HAP-1 (cell line): Measurements from ENCODE around the gene OLFML1.

Experiments
- DNase-seq, 2 experiments: peaks; one replicate each; pipeline ENCODE4 v3.0.0-alpha.2; 2016 to 2020; ENCODE audit warnings: low spot score in 2 of 2
- H3K27me3 ChIP-seq: fragments of 250-450 bp; sonication (Bioruptor Pico); 2 replicates; pipeline ENCODE4 v1.5.1; 2020; ENCODE audit warnings: low read depth, mild to moderate bottlenecking, moderate library complexity
- H3K36me3 ChIP-seq: fragments of 250-450 bp; sonication (Bioruptor Pico); replicated peaks from 2 replicates; pipeline ENCODE4 v1.5.1; 2020; ENCODE audit warnings: mild to moderate bottlenecking
- H3K4me1 ChIP-seq: fragments of 250-450 bp; sonication (Bioruptor Pico); 2 replicates; pipeline ENCODE4 v1.5.1; 2020; ENCODE audit warnings: mild to moderate bottlenecking
- H3K4me3 ChIP-seq: fragments of 250-450 bp; sonication (Bioruptor Pico); 2 replicates; pipeline ENCODE4 v1.5.1; 2020; ENCODE audit warnings: mild to moderate bottlenecking, moderate library complexity
- H3K9me3 ChIP-seq: fragments of 250-450 bp; sonication (Bioruptor Pico); 2 replicates; pipeline ENCODE4 v1.5.1; 2020; ENCODE audit warnings: mild to moderate bottlenecking, moderate library complexity
- in situ Hi-C: fragments of 300-500 bp; cut with MboI; formaldehyde crosslinking; loops from 3 replicates; pipeline ENCODE4 v1.14.3; 2020; ENCODE audit warnings: low sequenced_read_pairs, inconsistent platforms, mixed read lengths

Gene OLFML1

DNA sequence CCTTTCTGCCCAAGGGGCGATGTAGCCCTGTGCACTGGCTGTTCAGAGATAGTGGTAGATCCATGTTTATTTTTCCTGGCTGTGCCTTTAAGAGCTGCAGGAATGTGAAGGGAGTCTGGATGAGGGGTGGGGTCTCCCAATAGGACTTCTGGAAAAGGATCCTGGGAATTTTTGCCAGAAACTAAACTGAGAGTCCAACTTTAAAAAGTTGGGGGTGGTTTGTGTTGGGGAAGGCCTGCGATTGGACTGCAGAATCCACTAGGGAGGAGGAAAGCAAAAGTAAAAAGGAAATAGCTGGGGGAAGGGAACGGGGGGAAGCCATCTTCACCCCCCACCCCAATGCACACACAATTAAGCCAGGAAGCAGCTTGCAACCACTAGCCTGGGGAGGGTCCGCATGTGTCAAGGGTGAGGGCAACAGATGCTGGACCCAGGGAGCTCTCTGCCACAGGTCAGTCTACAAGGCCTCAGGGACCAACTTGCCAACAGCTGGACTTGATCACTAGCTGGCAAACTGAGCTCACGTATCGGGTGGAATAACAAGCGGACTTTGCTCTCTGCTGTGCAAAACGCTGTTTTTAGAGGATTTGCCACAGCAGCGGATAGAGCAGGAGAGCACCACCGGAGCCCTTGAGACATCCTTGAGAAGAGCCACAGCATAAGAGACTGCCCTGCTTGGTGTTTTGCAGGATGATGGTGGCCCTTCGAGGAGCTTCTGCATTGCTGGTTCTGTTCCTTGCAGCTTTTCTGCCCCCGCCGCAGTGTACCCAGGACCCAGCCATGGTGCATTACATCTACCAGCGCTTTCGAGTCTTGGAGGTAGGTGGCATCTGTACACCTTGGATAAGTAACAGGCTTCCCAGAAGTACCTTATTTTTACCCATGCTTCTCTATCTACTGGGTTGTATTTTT, at the start of gene OLFML1:
TSS of gene OLFML1 (plus strand) at position 321 of the 912 bp plus-strand sequence. CDS start at position 691, 370 bp downstream.
- peaks cover 10% of the 10 kb centered on the region for H3K4me1 ChIP-seq
- H3K36me3 ChIP-seq = no peaks in the 10 kb centered on the region
- H3K9me3 ChIP-seq = no peaks in the 10 kb centered on the region
- in situ Hi-C loops = no loop called here
- no peaks in the 10 kb centered on the region for H3K27me3 ChIP-seq
- no peak within 1 kb of the TSS for H3K4me3 ChIP-seq
- DNase-seq = no peak

DNA sequence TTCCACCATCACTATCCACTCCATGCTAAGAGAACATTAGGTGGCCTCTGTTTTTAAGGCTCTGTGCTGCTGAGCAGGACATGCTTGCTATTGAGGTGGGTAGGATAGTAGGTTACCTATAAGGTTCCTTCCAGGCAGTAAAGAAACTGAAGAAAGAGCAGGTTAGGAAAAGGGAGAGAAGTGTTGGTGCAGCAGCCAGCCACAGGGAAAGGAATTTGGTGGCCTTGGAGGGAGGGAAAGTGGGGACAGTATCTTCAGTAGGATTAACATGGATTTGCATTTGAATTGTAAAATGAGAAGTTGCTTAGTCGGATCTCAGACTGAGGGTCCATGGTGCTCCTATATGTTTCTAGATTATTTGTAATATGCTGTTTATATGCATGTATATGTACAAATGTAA, 49.2 kb upstream of the OLFML1 start:
- in situ Hi-C loops = loop anchor here (25.0 kb wide), 1 partner anchor 299 kb away; no protein-coding TSS in a partner anchor
- Histone ChIP-seq H3K36me3 (no peaks in the 10 kb centered on the region), H3K9me3 (no peaks in the 10 kb centered on the region), H3K4me1 (no peaks in the 10 kb centered on the region; the same call in 1 of the 2 replicates), H3K4me3 (no peak overlapping the region), H3K27me3 (no peaks in the 10 kb centered on the region)
- peak in 1 of 2 experiments; percentile 45 for DNase-seq

DNA sequence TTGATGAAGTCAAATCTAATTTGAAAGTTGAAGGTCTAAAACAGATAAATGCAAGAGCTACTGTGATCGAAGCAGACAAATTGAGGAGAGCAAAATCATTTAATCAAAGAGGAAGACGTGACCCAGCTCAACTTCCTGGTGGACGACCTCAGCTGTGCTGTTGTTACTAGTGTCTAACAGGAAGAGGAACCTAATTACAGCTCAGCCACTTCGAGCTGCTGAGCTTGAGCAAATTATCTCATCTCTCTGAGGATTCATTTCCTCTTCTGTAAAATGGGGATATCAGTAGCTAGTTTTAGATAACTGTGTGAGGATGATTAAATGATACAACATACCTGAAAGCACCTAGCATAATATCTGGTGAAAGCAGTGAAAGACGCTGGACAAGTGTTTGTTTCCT, 48.6 kb upstream of the OLFML1 start:
- no peak for DNase-seq
- no peaks in the 10 kb centered on the region for H3K27me3 ChIP-seq
- no peaks in the 10 kb centered on the region for H3K9me3 ChIP-seq
- in situ Hi-C loops = loop anchor here (25.0 kb wide), 1 partner anchor 299 kb away; no protein-coding TSS in a partner anchor
- H3K4me3 ChIP-seq = no peak overlapping the region
- H3K4me1 ChIP-seq = no peaks in the 10 kb centered on the region; the same call in 1 of the 2 replicates
- H3K36me3 ChIP-seq = no peaks in the 10 kb centered on the region

DNA sequence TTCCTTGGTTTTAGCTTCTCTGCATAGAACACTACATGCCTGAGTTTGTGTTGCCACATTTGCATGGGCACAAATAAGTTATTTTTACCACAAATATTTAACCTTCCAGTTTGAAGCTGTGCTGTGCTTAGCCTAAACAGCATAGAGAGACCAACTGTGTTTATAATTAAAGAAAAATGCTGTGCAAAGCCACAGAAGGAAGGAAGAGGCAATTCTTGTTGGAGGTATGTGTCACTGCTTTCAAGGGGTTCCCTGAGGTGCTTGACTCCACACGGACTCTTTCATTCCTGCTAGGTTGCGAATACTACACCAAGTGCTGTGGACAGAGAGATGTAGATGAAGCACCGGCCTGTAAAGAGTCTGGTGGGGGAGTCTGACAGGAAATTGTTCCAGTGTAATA, 47.6 kb upstream of the OLFML1 start:
- Histone ChIP-seq H3K36me3 (no peaks in the 10 kb centered on the region), H3K4me1 (no peaks in the 10 kb centered on the region; the same call in 1 of the 2 replicates), H3K4me3 (no peak overlapping the region), H3K27me3 (no peaks in the 10 kb centered on the region), H3K9me3 (no peaks in the 10 kb centered on the region)
- in situ Hi-C loops = loop anchor here (25.0 kb wide), 1 partner anchor 300 kb away; no protein-coding TSS in a partner anchor
- no peak for DNase-seq

DNA sequence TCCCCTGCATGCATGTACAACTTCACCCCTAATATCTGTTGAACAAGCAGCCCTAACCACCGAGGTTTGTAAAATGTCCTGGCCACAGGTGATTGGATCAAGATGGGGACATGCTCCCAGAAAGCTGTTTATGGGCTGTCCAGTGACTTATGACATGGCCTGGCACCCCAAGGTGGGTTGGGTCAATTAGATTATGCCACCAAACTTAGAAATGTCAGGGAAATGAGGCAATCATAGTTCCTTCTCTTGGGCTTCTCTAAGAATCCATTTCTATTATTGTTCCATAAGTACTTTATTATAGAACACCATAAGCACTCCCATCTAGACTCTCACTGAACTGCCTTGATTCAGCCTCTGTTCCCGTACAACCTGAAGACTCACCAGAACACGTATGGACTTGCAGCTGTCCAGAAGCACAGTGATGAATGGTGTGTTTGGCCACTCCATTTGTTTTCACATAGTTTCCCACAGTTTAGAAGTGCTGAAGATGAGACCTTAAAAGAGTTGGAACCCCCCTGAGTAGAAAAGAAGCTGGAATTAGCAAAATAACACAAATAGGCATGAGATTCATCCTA, 45.5 kb upstream of the OLFML1 start:
- H3K36me3 ChIP-seq = no peaks in the 10 kb centered on the region
- DNase-seq = no peak
- H3K4me1 ChIP-seq = no peaks in the 10 kb centered on the region; the same call in 1 of the 2 replicates
- no peaks in the 10 kb centered on the region for H3K9me3 ChIP-seq
- no peak overlapping the region for H3K4me3 ChIP-seq
- in situ Hi-C loops = loop anchor here (25.0 kb wide), 1 partner anchor 303 kb away; no protein-coding TSS in a partner anchor
- no peaks in the 10 kb centered on the region for H3K27me3 ChIP-seq

DNA sequence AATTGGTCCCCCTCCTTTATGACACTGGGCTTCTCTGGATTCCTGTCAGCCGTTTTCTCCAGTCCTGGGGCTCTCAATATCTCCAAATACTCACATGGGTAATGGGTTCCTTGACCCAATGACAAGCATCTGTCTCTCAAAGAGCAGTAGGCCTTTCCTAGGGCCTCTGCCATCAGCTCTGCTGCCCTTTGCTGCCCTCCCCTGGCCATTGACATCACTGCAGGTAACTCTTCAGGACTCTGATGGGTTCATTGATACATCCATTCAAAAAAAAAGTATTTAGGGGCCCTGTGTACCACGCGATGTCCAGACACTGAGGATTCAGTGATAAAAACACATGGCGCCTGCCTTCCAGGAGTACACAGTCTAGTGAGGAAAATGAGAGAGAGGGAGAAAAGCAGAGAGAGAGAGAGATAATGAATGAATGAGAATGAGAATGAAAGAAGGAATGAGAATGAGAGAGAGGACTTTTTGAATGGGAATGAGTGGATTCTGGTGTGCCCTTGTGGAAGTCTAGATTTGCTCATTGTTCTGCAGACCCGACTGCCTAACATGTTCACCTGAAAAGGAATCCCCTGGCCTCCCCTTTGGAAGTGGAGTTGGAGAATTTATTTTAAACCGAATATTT, 42.6 kb upstream of the OLFML1 start:
- H3K27me3 ChIP-seq = no peaks in the 10 kb centered on the region
- H3K9me3 ChIP-seq = no peaks in the 10 kb centered on the region
- in situ Hi-C loops = loop anchor here (25.0 kb wide), 1 partner anchor 305 kb away; no protein-coding TSS in a partner anchor
- DNase-seq = peak; percentile 62 to 89
- H3K36me3 ChIP-seq = no peaks in the 10 kb centered on the region
- no peak overlapping the region for H3K4me3 ChIP-seq
- no peaks in the 10 kb centered on the region for H3K4me1 ChIP-seq

DNA sequence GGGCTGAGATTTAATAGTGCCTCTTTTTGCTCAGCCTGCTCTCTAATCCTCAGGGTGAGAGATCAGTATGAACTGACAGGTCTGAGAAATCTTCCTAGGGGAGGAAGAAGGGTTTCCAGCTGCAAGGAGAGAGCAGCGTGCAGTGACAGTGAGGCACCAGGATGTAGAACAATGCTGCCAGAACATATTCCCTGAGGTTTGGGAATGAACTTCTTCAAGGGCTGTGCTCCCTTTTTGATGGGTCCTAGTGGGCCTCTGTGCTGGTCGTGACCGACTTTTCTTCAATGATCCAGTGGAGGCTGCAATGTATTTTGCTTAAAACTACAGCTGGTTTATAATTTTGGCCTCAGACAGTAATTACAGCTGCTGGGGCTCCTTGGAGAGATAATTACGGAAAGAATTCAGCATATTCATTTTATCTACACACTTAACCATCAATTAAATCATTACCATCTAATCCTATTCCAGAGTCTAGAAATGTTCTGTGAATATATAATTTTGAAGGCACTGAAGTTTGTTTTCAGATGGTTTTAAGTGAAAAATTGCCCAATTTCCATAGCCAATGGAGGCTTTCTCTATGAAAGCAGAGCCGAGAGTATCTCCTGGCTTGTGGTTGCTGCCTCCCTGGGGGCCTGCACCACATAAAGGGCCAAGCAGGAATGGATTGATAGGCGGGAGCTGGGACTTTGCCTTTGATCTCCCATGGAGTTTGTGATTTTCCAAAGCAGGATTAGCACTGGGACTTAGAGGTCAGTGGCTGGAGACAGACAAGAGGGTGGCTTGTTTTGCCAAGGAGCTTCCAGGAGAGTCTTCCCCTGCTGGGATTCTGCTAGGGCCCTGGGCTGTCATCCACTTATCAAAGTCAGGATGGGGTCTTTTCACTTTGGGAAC, 41.0 kb upstream of the OLFML1 start:
- Histone ChIP-seq H3K4me1 (no peaks in the 10 kb centered on the region), H3K27me3 (no peaks in the 10 kb centered on the region), H3K9me3 (no peaks in the 10 kb centered on the region), H3K36me3 (no peaks in the 10 kb centered on the region), H3K4me3 (no peak overlapping the region)
- DNase-seq = peak in 1 of 2 experiments; percentile 34
- in situ Hi-C loops = loop anchor here (25.0 kb wide), 1 partner anchor 307 kb away; no protein-coding TSS in a partner anchor

DNA sequence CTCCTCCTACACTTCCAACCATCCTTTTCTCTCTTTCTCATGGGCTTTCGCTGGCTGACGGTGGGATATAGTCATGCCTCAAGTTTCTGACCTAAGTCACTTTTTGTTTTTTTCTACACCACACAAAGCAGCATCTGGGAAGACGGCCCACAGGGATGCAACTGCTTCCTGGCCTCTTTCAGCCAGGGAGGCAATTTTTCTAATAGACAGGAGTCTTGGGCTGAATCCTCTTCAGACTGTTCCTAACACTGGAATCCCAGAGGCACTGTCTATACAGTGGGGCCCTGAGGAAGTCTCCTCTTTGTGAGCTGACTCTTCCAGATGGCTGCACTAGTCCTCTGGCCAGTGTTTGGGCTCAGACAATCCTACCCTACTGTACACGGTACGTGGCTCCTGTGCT, 39.7 kb upstream of the OLFML1 start:
- in situ Hi-C loops = loop anchor here (25.0 kb wide), 1 partner anchor 308 kb away; no protein-coding TSS in a partner anchor
- H3K4me1 ChIP-seq = peaks cover 2% of the 10 kb centered on the region
- H3K27me3 ChIP-seq = no peaks in the 10 kb centered on the region

DNA sequence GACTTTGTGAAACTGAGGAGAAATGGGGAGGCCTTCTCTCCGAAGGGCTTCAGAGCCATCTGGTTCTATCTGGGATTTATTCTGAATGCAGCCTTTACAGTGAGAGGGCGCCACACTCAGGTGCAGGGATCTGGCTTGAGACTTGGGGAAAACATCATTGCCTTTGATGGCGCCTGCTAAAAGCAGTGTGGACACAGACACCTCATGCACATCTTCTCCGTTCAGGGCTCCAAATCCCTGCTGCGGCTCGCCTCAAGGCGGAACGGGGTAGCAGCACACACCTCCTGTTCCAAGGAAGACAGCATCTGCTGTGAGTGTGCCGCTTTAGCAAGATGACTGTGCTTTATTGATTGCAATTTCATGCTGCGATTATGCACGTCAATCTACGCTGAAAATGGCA, 37.1 kb upstream of the OLFML1 start:
- Histone ChIP-seq H3K27me3 (no peaks in the 10 kb centered on the region), H3K9me3 (no peaks in the 10 kb centered on the region), H3K4me3 (no peak overlapping the region), H3K4me1 (peaks cover 8% of the 10 kb centered on the region), H3K36me3 (no peaks in the 10 kb centered on the region)
- no peak for DNase-seq
- in situ Hi-C loops = loop anchor here (25.0 kb wide), 1 partner anchor 311 kb away; no protein-coding TSS in a partner anchor

More for the DNA sequence above, 39.7 kb upstream of the OLFML1 start:
- no peaks in the 10 kb centered on the region for H3K9me3 ChIP-seq
- H3K36me3 ChIP-seq = no peaks in the 10 kb centered on the region
- H3K4me3 ChIP-seq = no peak overlapping the region
- no peak for DNase-seq

DNA sequence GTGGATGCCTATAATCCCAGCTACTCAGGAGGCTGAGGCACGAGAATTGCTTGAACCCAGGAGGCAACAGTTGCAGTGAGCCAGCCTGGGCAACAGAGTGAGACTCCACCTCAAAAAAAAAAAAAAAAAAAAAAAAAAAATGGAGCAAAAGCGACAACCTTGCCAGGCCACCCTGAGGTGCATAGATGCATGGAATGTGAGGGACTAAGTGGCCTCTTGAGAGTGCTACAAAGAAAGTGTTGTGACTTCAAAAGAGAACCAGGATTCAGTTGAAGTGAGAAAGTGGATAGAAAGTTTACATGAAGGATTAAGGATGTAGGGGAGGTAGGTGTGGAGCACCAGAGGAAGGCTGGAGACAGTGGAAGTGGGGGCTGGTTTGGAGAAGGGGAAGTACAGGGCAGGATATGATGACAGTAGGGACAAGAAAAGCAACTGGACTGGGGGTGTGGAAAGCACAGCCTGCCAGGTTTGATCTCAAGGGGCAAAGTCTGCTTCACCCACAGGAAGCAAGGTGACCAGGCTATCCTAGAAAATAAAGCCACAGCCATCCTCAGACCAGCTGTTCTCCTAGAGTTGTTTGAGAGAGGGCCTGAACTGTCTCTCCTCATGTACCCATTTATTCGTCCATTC, 36.0 kb upstream of the OLFML1 start:
- Histone ChIP-seq H3K9me3 (no peaks in the 10 kb centered on the region), H3K36me3 (no peaks in the 10 kb centered on the region), H3K4me1 (peaks cover 8% of the 10 kb centered on the region), H3K27me3 (no peaks in the 10 kb centered on the region), H3K4me3 (no peak overlapping the region)
- in situ Hi-C loops = loop anchor here (25.0 kb wide), 1 partner anchor 312 kb away; no protein-coding TSS in a partner anchor
- DNase-seq = no peak

DNA sequence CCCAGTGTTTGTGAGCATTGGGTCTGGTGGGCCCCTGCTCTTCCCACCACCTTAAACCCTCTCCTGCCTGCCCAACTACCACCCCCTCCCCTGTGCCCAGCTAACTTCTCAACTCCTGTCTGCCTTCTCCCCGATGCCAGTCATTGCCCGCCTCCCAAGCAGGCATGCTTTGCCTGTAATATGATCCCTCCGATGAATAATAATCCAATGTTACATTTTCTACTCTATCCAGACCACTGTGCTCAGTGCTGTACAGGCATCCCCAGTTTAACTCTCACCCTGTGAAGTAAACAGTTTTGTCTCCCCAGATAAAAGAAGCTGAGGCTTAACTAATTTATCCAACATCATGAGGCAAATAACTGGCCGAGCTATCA, 35.5 kb upstream of the OLFML1 start:
- no peaks in the 10 kb centered on the region for H3K9me3 ChIP-seq
- no peak for DNase-seq
- in situ Hi-C loops = loop anchor here (25.0 kb wide), 1 partner anchor 313 kb away; no protein-coding TSS in a partner anchor
- no peaks in the 10 kb centered on the region for H3K36me3 ChIP-seq
- H3K27me3 ChIP-seq = no peaks in the 10 kb centered on the region
- H3K4me3 ChIP-seq = no peak overlapping the region
- peaks cover 8% of the 10 kb centered on the region for H3K4me1 ChIP-seq

DNA sequence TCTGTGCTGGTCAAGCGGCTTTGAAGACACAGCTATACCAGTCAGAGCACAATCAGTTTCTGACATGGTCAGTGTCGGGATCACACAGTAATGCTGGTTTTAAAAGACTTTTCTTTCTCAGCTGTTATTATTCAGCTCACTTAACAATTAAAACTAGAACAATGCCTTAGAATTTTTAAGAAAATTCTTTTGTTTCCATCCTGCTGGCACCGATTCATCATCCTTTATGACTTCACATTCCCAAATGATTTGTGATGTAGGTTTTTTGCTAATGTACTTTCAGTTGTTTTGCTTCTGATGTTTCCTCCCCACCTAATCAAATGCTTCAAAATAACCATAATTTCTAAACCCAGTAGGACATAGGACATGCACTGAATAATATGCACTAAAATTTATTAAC, 34.5 kb upstream of the OLFML1 start:
- no peaks in the 10 kb centered on the region for H3K9me3 ChIP-seq
- no peaks in the 10 kb centered on the region for H3K27me3 ChIP-seq
- H3K4me3 ChIP-seq = no peak overlapping the region
- no peak for DNase-seq
- no peaks in the 10 kb centered on the region for H3K36me3 ChIP-seq
- in situ Hi-C loops = no loop called here
- peaks cover 8% of the 10 kb centered on the region for H3K4me1 ChIP-seq
